Measurements from ENCODE around the gene GSTK1. TPM values are rescaled to one million over a fixed set of nuclear protein-coding genes. Genes with fewer than 3 reads are reported as not detected.

GSTK1 gene
- total and polyA plus RNA-seq, 2 experiments from 2014 or later = 119 to 153 TPM

DNA sequence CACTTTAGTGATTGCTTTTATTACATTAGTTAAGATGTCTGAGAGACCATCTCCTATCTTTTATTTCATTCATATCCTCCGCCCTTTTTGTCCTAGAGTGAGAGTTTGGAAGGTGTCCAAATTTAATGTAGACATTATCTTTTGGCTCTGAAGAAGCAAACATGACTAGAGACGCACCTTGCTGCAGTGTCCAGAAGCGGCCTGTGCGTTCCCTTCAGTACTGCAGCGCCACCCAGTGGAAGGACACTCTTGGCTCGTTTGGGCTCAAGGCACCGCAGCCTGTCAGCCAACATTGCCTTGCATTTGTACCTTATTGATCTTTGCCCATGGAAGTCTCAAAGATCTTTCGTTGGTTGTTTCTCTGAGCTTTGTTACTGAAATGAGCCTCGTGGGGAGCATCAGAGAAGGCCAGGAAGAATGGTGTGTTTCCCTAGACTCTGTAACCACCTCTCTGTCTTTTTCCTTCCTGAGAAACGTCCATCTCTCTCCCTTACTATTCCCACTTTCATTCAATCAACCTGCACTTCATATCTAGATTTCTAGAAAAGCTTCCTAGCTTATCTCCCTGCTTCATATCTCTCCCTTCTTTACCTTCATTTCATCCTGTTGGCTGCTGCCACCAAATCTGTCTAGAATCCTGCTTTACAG lies 42.3 kb downstream of the GSTK1 start:
- Histone ChIP-seq H3K9me2 (ENCODE audit: insufficient read depth) (no peaks in the 10 kb centered on the region), H3K9me3 (ENCODE audit: low read depth) (no peaks in the 10 kb centered on the region)
- in situ Hi-C loops (cut with MboI) = no loop called here

DNA sequence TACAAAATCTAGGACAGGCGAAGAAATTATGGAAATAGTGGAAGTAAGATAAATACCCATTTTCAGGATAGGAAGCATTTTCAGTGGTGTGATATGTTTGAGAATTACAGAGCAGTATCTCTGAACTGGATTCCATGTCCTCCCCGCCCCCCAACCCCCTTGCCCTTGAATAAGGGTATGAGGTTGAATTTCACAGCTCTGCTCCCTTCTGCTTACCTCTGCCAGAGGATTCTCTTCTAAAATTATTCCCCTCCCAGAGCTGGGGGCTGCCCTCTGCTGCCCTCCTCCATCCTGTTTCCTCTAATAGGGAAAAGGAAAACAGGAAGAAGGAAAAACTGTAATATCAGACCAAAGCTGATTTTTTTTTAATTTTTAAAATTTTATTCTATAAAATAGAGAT lies 45.4 kb downstream of the GSTK1 start:
- TF ChIP-seq EZH2 (IDR thresholded peaks at IDR 0.05; ENCODE audit: insufficient read depth, poor library complexity, severe bottlenecking) = no peak
- TF ChIP-seq EZH2phosphoT487 (IDR thresholded peaks at IDR 0.05; ENCODE audit: insufficient read depth, low read depth) = no peak
- H3K79me2 ChIP-seq (ENCODE audit: insufficient read depth) = no peaks in the 10 kb centered on the region
- no peaks in the 10 kb centered on the region for H3K9me3 ChIP-seq (ENCODE audit: low read depth)
- no peaks in the 10 kb centered on the region for H3K9me2 ChIP-seq (ENCODE audit: insufficient read depth)
- WGBS, 2 experiments (ENCODE audit: low coverage in 1 of 2, low lambda C conversion rate in 2 of 2, missing lambda C conversion rate in 2 of 2) = 98 to 100% methylated on average over 2 of the region's 2 CpGs
- H3K4me2 ChIP-seq (ENCODE audit: unreplicated experiment) = no peak overlapping the region
- no peak overlapping the region for H3K4me3 ChIP-seq
- in situ Hi-C loops (cut with MboI) = no loop called here
- no peaks in the 10 kb centered on the region for H3F3A ChIP-seq (ENCODE audit: insufficient read depth)
- no peaks in the 10 kb centered on the region for H3K27me3 ChIP-seq (replicated peaks; ENCODE audit: insufficient read depth)
- no peaks in the 10 kb centered on the region for H4K20me1 ChIP-seq (ENCODE audit: insufficient read depth)
- no peak for DNase-seq
- no peaks in the 10 kb centered on the region for H3K4me1 ChIP-seq (ENCODE audit: insufficient read depth)
- H3K36me3 ChIP-seq (ENCODE audit: low read depth) = peaks cover 31% of the 10 kb centered on the region; the same call in 1 of the 2 replicates
- H3K9ac ChIP-seq = no peak overlapping the region
- no peak overlapping the region for H2AFZ ChIP-seq
- no peak overlapping the region for H3K27ac ChIP-seq

More for the DNA sequence above, 42.3 kb downstream of the GSTK1 start:
- no peak overlapping the region for H3K4me2 ChIP-seq (ENCODE audit: unreplicated experiment)
- H4K20me1 ChIP-seq (ENCODE audit: insufficient read depth) = no peaks in the 10 kb centered on the region
- no peak overlapping the region for H3K27ac ChIP-seq
- 77% methylated on average over 10 of the region's 10 CpGs for WGBS, 2 experiments (ENCODE audit: low coverage in 1 of 2, low lambda C conversion rate in 2 of 2, missing lambda C conversion rate in 2 of 2)
- no peak for TF ChIP-seq EZH2phosphoT487 (IDR thresholded peaks at IDR 0.05; ENCODE audit: insufficient read depth, low read depth)
- TF ChIP-seq EZH2 (IDR thresholded peaks at IDR 0.05; ENCODE audit: insufficient read depth, poor library complexity, severe bottlenecking) = no peak
- DNase-seq = peak; percentile 63
- H3K4me1 ChIP-seq (ENCODE audit: insufficient read depth) = no peaks in the 10 kb centered on the region
- no peak overlapping the region for H3K9ac ChIP-seq
- peaks cover 55% of the 10 kb centered on the region; the same call in 1 of the 2 replicates for H3K36me3 ChIP-seq (ENCODE audit: low read depth)
- no peaks in the 10 kb centered on the region for H3F3A ChIP-seq (ENCODE audit: insufficient read depth)
- H3K27me3 ChIP-seq (replicated peaks; ENCODE audit: insufficient read depth) = no peaks in the 10 kb centered on the region
- no peak overlapping the region for H3K4me3 ChIP-seq
- no peaks in the 10 kb centered on the region for H3K79me2 ChIP-seq (ENCODE audit: insufficient read depth)
- H2AFZ ChIP-seq = no peak overlapping the region

DNA sequence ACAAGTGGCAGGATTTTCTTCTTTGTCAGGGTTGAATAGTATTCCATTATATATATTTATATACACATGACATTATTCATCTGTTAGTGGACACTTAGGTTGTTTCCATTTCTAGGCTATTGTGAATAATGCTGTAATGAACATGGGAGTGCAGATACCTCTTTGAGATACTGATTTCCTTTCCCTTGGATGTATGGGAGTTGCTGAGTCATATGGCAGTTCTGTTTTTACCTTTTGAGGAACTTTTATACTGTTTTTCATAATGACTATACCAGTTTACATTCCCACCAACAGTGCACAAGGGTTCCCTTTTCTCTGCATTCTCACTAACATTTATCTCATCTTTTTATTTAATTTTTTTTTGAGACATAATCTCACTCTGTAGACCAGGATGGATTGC lies 50.9 kb downstream of the GSTK1 start:
- Histone ChIP-seq H2AFZ (no peak overlapping the region), H3K9me2 (ENCODE audit: insufficient read depth) (no peaks in the 10 kb centered on the region), H4K20me1 (ENCODE audit: insufficient read depth) (no peaks in the 10 kb centered on the region), H3K4me3 (no peak overlapping the region), H3K9me3 (ENCODE audit: low read depth) (no peaks in the 10 kb centered on the region), H3K27me3 (replicated peaks; ENCODE audit: insufficient read depth) (no peaks in the 10 kb centered on the region), H3K4me2 (ENCODE audit: unreplicated experiment) (no peak overlapping the region), H3K4me1 (ENCODE audit: insufficient read depth) (no peaks in the 10 kb centered on the region), H3K36me3 (ENCODE audit: low read depth) (no peaks in the 10 kb centered on the region), H3F3A (ENCODE audit: insufficient read depth) (no peaks in the 10 kb centered on the region), H3K27ac (no peak overlapping the region), H3K79me2 (ENCODE audit: insufficient read depth) (no peaks in the 10 kb centered on the region), H3K9ac (no peak overlapping the region)
- no peak for DNase-seq
- TF ChIP-seq EZH2phosphoT487 (IDR thresholded peaks at IDR 0.05; ENCODE audit: insufficient read depth, low read depth) (no peak), EZH2 (IDR thresholded peaks at IDR 0.05; ENCODE audit: insufficient read depth, poor library complexity, severe bottlenecking) (no peak)
- in situ Hi-C loops (cut with MboI) = no loop called here

DNA sequence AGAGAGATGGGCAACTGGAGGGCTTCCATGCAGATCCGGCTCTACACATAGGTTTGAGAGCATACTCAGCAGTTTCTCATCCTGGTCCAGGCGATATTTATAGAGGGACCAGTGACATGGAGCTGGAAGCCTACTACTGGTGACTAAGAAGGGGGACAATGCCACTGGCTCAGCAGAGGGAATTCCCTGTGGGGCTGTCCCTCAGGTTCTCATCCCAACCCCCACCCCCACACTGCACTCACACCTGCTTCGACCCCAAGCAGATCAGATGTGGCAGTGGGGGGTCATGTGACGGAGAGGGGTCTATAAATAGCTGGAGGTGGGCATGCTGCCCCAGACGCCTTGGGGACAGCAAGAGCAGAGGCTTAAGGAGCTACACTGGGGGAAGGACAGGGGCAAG lies 52.5 kb downstream of the GSTK1 start, which contains the start of gene CLCN1:
Gene CLCN1, plus strand, starts transcription at position 336 of the 400 bp plus-strand sequence. CDS start 102 bp downstream, outside the sequence.
- WGBS, 2 experiments (ENCODE audit: low coverage in 1 of 2, low lambda C conversion rate in 2 of 2, missing lambda C conversion rate in 2 of 2) = 58 to 64% methylated on average over 5 of the region's 5 CpGs
- no peaks in the 10 kb centered on the region for H3K27me3 ChIP-seq (replicated peaks; ENCODE audit: insufficient read depth)
- no peaks in the 10 kb centered on the region for H3K79me2 ChIP-seq (ENCODE audit: insufficient read depth)
- H2AFZ ChIP-seq = no peak within 1 kb of the TSS
- no peak within 1 kb of the TSS for H3K4me2 ChIP-seq (ENCODE audit: unreplicated experiment)
- in situ Hi-C loops (cut with MboI) = no loop called here
- H3F3A ChIP-seq (ENCODE audit: insufficient read depth) = no peaks in the 10 kb centered on the region
- no peak within 1 kb of the TSS for H3K9ac ChIP-seq
- TF ChIP-seq EZH2 (IDR thresholded peaks at IDR 0.05; ENCODE audit: insufficient read depth, poor library complexity, severe bottlenecking) = no peak
- no peak for TF ChIP-seq EZH2phosphoT487 (IDR thresholded peaks at IDR 0.05; ENCODE audit: insufficient read depth, low read depth)
- no peak within 1 kb of the TSS for H3K4me3 ChIP-seq
- no peak within 1 kb of the TSS for H3K27ac ChIP-seq
- H3K36me3 ChIP-seq (ENCODE audit: low read depth) = no peaks in the 10 kb centered on the region
- no peaks in the 10 kb centered on the region for H4K20me1 ChIP-seq (ENCODE audit: insufficient read depth)
- H3K9me2 ChIP-seq (ENCODE audit: insufficient read depth) = no peaks in the 10 kb centered on the region
- H3K4me1 ChIP-seq (ENCODE audit: insufficient read depth) = no peaks in the 10 kb centered on the region
- no peaks in the 10 kb centered on the region for H3K9me3 ChIP-seq (ENCODE audit: low read depth)
- DNase-seq = no peak
